ENCODE data around the gene IRF9. TPM values are rescaled to one million over a fixed set of nuclear protein-coding genes. Genes with fewer than 3 reads are reported as not detected.

Gene IRF9
- total RNA-seq, 1 experiment from 2014 or later: 27.6 TPM

GRCh38 chr14:24156840-24157239 lies 4.2 kb upstream of the IRF9 start:
- DNase-seq: no peak
- Mint-ChIP-seq H3K27me3 (ENCODE audit: low read depth) (no peaks in the 10 kb centered on the region; the same call in 1 of the 2 replicates), H3K27ac (no peak overlapping the region), H3K9me3 (no peaks in the 10 kb centered on the region), H3K36me3 (ENCODE audit: insufficient read depth in 1 of 3, low read depth in 3 of 3) (peaks cover 37 to 64% (median 57%) of the 10 kb centered on the region in 3 experiments), H3K4me1 (peaks cover 9 to 10% of the 10 kb centered on the region in 2 experiments), H3K4me3 (no peak overlapping the region)
- no peak overlapping the region for H3K56ac ChIP-seq (ENCODE audit: insufficient read length, low read depth, low read length)
- no peaks in the 10 kb centered on the region for H3K9me3 ChIP-seq (ENCODE audit: control insufficient read depth, low read depth, low read length)
- H2BK20ac ChIP-seq (ENCODE audit: low read depth, low read length, poor library complexity, severe bottlenecking): no peak overlapping the region
- H3K18ac ChIP-seq (ENCODE audit: insufficient read length, low read depth, low read length): no peak overlapping the region
- no peak overlapping the region for H4K5ac ChIP-seq (ENCODE audit: insufficient read length, low read depth, low read length)
- no peaks in the 10 kb centered on the region for H4K20me1 ChIP-seq (ENCODE audit: control insufficient read depth, insufficient read depth, insufficient read length)
- H2BK15ac ChIP-seq (ENCODE audit: low read depth, low read length): no peak overlapping the region
- no peak overlapping the region for H3K27ac ChIP-seq (ENCODE audit: insufficient read length, low read depth, low read length)
- no peak overlapping the region for H3T11ph ChIP-seq (ENCODE audit: low read length)
- no peaks in the 10 kb centered on the region for H3K23me2 ChIP-seq (ENCODE audit: insufficient read length, low read depth, low read length, poor library complexity, severe bottlenecking)
- H3K4me2 ChIP-seq (ENCODE audit: insufficient read depth, insufficient read length, low read length): no peak overlapping the region
- H3K23ac ChIP-seq (ENCODE audit: insufficient read length, low read depth, low read length): no peak overlapping the region
- H3K27me3 ChIP-seq (ENCODE audit: insufficient read depth, low read length): no peaks in the 10 kb centered on the region
- no peaks in the 10 kb centered on the region for H3K79me1 ChIP-seq (ENCODE audit: insufficient read depth, low read depth, low read length, poor library complexity, severe bottlenecking)
- H3K79me2 ChIP-seq (ENCODE audit: insufficient read depth, low read length): no peaks in the 10 kb centered on the region
- no peak overlapping the region for H4K8ac ChIP-seq (replicated peaks; ENCODE audit: insufficient read length, low read depth, low read length)
- H3K9ac ChIP-seq (ENCODE audit: extremely low read depth, insufficient read length, low read length): no peak overlapping the region
- no peak overlapping the region for H2BK12ac ChIP-seq (ENCODE audit: insufficient read length, low read depth, low read length)
- H2BK120ac ChIP-seq (ENCODE audit: low read depth, low read length, poor library complexity, severe bottlenecking): no peak overlapping the region
- no peak overlapping the region for H2BK5ac ChIP-seq (ENCODE audit: insufficient read length, low read length)
- no CpG with 5 or more reads among the region's 1 CpG for WGBS (ENCODE audit: extremely low coverage, insufficient read length, low lambda C conversion rate)
- TF ChIP-seq, protein P1, sequence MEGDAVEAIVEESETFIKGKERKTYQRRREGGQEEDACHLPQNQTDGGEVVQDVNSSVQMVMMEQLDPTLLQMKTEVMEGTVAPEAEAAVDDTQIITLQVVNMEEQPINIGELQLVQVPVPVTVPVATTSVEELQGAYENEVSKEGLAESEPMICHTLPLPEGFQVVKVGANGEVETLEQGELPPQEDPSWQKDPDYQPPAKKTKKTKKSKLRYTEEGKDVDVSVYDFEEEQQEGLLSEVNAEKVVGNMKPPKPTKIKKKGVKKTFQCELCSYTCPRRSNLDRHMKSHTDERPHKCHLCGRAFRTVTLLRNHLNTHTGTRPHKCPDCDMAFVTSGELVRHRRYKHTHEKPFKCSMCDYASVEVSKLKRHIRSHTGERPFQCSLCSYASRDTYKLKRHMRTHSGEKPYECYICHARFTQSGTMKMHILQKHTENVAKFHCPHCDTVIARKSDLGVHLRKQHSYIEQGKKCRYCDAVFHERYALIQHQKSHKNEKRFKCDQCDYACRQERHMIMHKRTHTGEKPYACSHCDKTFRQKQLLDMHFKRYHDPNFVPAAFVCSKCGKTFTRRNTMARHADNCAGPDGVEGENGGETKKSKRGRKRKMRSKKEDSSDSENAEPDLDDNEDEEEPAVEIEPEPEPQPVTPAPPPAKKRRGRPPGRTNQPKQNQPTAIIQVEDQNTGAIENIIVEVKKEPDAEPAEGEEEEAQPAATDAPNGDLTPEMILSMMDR (conservative IDR thresholded peaks at IDR 0.05): no peak
- no peaks in the 10 kb centered on the region for H3K4me1 ChIP-seq (ENCODE audit: insufficient read depth, low read length)
- no peak overlapping the region for H2AK5ac ChIP-seq (ENCODE audit: insufficient read length, low read length)
- no peak overlapping the region for H3K4ac ChIP-seq (ENCODE audit: low read depth, low read length)
- no peak overlapping the region for H3K14ac ChIP-seq (ENCODE audit: insufficient read depth, low read length)
- H2AFZ ChIP-seq (ENCODE audit: low read length): no peak overlapping the region
- no peak overlapping the region for H4K91ac ChIP-seq (ENCODE audit: insufficient read length, low read depth, low read length)

Measured in H9 (cell line).